Activated effector memory CD4-positive, alpha-beta T cell treated with anti-CD3 and anti-CD28 coated beads, Interleukin-2, amount 50 U/mL, for 16 hours (primary cell): Measurements from ENCODE around the gene LNP1.
"Not testable (repeated sequence)": the region's sequence is repeated elsewhere in the genome, so short reads cannot be mapped to it uniquely, and the experiment has no call there.

Experiments
- DNase-seq: peaks from one replicate; pipeline ENCODE4 v3.0.0-alpha.2; 2020

LNP1 gene, protein sequence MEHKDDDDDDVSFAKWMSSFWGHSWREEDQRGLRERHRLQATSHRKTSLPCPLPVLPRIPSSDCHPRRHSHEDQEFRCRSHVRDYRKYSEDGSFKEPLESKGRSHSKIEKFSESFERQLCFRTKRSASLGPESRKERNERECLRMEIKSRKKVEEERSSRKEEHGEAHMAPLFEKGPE

DNA sequence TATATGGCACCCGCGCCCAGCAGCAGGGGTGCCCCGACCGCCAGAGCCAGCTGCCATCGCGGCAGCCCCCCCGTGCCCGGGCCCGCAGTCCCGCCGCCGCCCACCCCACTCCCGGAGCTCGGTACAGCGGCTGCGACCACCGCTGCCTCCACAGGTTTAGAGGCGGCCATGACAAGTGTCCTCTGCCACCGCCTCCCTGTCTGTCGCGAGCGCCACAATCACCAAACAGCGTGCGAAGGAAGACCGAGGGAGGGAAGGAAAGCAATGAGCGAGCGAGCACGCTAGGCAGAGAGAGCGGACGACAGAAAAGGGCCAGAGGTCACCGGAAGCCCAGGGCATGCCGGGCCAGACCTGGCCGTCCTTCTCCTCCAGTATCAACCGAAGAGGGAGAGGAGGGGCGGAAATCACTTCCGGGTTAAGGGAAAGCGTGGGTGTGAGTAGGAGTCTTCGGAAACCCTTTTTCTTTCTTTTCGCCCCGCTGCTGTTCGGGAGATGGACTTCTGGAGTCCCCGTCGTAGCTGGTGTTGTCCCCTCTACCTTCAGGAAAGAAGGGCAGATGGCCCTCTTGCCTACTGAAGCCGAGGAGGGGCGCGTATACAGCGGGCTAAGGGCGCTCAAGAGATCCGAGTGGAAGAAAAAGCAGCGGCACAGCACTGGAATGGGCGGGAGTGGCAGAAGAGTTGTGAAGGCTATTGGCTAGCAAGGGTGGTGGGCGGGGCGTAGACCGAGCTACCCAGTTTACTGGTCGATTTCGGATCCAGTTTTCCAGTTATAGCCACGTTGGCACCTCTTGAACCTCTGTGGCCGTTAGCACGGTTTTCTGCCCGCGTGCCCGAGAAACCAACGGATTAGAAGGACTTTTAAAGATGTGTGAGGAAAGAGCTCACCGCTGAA, at the start of gene LNP1, which contains the start of gene TOMM70:
TSS of gene LNP1 (plus strand) at position 760 of the 894 bp plus-strand sequence. CDS start 28,191 bp downstream, outside the sequence.
TSS of gene TOMM70 (minus strand) at position 310 of the 894 bp plus-strand sequence. CDS start at position 170, 140 bp downstream.
- DNase-seq = peak; percentile 97

DNA sequence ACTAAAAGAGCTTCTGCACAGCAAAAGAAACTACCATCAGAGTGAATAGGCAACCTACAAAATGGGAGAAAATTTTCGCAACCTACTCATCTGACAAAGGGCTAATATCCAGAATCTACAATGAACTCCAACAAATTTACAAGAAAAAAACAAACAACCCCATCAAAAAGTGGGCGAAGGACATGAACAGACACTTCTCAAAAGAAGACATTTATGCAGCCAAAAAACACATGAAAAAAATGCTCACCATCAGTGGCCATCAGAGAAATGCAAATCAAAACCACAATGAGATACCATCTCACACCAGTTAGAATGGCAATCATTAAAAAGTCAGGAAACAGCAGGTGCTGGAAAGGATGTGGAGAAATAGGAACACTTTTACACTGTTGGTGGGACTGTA, 49.6 kb upstream of the LNP1 start:
- not testable (repeated sequence) for DNase-seq

DNA sequence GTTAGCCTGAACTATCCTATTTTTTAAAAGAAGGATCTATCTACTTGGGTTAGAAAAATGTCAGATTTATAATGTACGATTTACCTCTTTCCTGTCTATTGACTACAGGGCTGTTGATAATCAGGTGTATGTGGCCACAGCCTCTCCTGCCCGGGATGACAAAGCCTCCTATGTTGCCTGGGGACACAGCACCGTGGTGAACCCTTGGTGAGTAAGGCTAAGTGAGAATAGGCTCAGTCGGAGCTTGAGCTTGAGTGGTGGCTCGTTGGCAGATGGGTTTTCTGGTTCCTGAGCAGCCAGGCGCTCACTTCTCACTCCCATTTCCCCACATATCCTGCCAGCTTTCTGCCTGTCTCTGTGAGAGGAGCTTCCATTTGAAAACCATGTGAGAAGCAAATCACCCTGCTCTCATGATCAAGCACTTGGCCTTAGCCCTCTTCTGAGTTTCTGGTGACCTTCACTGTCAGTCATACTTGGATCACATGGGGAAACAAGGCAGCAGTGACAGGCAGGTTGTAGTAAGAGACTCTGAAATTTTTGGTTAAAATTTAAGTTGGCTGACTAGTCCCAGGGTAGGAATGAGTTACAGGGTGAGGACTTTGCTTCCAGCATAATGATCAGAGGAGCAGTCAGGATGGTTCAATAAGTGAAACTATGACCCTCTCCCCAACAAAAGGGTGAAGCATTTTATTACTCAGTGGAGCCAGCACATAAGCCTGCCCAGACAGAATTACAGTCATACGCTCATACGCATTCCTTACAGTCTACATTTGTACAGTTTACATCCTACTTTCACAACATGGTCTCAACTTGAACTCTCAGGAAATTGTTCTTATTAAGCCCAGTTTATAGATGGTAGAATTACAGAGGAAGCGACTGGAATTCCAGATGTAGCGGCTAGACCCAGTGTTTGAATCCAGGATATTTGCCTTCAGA, 48.8 kb upstream of the LNP1 start:
- DNase-seq = no peak

DNA sequence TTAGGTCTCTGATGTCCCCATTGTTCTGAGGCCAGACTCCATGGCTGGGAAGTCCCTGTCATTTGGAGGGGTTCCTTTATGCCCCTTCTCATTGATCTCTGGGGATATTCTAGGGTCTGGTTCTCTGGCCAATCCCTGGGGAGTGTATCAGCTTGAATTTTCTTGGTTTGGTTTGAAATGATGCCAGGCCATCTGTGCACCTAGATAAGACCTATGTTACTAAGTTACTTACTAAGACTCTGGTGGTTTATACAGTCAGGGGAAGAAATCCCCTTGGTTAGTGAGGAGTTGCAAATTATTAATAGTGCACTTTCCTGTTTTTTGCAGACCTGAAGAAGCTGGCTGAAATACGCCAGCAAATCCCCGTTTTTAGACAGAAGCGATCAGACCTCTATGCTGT, 46.5 kb upstream of the LNP1 start:
- DNase-seq = no peak

DNA sequence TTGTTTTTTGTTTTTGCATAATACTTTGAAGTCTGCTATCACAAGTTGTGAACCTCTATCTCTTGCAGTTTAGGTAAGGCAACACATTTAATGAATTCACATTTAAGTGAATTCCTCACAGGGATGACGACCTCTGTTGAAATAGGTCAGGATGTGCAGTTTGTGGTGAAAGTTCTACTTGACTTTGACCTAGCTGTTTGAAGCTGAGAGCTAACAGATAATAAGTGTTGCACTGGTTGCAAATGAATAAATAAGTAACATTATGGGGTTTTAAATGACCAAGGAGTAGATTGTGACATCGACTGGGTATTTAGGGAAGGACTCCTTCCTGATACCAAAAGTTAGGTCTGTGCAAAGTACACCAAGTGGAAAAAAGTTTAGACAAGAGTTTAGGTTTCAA, 42.9 kb upstream of the LNP1 start:
- DNase-seq = no peak

DNA sequence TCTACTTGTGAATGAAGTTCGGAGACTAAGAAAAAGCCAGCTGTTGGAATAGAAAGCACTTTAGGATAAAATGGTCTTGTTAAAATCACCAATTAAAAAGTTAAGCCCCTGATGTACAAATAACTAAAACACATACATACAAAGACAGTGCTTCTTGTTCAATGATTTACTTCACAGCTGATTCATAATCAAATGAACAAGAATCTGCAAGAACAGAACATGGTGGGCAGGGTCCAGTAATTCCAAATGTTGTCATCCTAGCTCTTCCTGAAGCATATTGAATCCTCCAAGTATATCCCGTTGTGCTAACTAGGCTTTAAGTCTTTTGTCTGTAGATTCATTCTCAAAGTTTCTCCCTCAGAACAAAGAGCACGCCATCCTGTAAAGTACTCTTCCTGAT, 42.3 kb upstream of the LNP1 start:
- no peak for DNase-seq

DNA sequence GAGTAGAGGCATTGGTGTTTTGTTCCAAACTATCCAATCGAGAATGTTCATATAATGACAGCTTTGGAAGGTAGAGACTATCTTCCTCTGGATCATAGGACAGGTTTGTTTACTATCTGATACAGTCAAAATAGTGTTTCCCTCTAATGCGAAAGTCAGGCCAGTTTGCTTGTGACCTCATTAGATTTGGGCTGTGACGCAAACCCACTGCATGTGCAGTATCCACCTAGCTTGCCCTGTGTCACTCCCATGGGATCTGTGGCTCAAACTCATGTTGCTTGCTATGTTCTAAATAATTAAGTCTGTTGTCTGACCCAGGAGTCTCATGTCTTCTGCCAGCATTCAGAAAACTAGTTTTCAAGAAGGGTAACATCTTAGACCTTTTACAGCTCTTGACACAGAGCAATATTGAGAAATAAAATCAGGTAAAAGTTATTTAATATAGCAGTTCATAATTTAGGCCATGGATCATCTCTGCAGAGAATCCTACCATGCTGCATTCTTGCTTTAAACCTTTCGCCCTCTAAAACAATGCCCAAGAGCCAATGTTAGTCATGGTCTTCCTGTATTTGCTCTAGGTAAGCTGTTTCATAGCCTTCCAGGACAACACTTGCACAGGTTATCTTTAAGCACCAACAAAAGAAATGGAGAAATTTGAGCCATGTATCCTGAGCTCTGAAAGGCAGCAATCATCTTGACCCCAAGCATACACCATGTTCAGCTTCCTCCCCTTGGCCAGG, 40.4 kb upstream of the LNP1 start:
- DNase-seq = no peak

DNA sequence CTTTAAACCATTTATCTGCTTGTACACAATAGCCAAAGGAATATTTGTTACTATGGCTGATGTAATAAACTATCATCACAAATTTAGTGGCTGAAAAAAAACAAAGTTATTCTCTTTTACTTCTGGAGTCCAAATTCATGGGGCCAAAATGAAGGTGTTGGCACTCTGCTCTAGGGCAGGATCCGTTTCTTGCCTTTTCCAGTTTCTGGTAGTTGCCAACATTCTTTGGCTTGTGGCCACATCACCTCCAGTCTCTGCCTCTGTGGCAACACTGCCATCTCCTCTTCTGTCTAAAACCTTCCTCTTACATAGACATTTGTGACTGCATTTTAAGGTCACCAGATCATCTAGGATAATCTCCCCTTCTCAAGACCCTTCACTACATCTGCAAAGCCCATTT, 39.4 kb upstream of the LNP1 start:
- DNase-seq = no peak

DNA sequence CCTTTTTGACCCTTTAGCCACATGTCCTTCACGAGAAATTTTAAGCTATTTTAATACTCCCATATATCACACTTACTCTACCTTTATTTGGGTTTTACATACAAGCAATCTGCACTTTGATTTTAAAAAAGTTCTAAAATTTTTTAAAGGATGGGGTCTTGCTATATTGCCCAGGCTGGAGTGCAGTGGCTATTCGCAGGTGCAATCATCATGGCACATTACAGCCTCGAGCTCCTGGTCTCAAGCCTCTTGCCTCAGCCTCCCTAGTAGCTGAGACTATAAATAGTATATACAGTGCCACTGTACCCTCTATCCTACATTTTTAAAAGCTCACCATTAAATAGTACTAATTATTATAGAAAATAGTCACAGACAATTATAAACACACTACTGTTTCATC, 36.9 kb upstream of the LNP1 start:
- DNase-seq = no peak

DNA sequence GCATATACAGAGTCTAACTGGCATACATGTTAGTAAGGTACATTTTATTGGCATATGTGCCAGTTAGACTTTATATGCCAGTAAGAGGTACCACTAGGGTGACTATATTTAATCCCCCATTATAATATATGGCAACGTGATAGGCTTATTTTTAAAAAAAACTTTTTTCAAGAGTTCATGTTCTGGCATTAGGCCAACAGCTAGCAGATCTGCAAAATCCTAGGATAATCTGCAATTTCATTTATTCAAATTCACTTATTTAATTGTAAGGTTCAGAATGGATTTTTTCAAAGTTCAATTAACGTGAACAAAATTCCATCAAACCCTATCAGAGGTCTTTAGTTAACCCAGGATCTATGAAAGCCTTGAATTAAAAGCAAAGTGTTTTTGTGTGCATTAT, 34.9 kb upstream of the LNP1 start:
- no peak for DNase-seq

DNA sequence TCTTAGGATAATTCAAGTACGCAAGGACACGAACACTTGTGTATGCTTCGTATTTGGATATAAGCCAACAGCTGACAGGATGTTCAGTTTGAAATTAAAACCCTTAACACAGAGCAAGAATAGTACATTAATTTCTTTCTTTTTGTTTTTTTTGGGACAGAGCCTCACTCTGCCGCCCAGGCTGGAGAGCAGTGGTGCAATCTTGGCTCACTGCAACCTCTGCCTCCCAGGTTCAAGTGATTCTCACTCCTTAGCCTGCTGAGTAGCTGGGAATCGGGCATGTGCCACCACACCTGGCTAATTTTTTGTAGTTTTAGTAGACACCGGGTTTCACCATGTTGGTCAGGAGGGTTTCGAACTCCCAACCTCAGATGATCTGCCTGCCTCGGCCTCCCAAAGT, 32.9 kb upstream of the LNP1 start:
- no peak for DNase-seq

DNA sequence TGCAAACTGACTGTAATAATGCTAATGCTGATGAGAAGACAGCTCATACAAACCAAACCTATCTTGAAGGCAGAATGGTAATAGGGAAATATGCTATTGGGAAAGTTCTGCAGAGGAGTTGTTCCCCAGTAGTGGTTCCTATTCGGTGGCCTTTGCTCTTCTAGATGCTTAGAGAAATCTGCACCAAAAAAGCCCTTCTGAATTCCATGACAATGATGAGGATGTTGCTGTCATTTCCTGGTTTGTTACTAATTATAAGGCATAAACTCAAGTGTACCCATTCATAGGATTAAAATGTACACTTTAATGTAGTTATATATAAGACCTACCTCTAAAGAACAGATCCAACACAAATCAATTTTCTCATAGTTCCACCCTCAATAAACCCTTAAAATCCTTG, 30.6 kb upstream of the LNP1 start:
- no peak for DNase-seq

DNA sequence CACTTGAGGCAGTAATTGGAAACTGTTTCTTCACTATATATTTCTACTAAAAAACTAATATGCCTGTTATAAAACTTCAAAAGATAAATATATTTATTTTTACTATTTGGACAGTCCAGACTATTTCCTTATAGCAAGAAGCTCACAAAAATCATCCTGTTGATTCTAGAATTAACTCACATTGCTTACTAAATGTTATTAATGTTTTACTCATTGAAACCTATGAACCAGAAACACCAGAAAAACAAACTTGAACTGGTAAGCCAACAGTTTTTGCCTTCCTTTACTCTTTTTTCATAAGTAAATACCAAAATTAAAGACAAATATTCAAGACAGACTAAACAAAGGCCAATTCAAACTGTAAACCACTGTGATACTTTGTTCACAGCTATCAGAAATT, 26.8 kb upstream of the LNP1 start:
- no peak for DNase-seq

DNA sequence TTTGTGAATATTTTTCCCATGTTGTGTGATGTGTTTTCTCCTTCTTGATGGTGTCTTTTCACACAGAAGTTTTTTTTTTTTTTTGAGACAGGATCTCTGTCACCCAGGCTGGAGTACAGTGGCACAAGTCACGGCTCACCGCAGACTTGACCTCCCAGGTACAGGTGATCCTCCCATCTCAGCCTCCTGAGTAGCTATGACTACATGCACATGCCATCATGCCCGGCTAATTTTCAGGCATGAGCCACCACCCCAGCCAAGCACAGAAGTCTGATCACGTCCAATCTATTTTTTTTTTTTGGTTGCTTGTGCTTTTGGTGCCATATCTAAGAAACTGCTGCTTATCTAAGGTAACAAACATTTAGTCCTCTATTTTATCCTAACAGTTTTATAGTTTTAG, 25.0 kb upstream of the LNP1 start:
- no peak for DNase-seq

DNA sequence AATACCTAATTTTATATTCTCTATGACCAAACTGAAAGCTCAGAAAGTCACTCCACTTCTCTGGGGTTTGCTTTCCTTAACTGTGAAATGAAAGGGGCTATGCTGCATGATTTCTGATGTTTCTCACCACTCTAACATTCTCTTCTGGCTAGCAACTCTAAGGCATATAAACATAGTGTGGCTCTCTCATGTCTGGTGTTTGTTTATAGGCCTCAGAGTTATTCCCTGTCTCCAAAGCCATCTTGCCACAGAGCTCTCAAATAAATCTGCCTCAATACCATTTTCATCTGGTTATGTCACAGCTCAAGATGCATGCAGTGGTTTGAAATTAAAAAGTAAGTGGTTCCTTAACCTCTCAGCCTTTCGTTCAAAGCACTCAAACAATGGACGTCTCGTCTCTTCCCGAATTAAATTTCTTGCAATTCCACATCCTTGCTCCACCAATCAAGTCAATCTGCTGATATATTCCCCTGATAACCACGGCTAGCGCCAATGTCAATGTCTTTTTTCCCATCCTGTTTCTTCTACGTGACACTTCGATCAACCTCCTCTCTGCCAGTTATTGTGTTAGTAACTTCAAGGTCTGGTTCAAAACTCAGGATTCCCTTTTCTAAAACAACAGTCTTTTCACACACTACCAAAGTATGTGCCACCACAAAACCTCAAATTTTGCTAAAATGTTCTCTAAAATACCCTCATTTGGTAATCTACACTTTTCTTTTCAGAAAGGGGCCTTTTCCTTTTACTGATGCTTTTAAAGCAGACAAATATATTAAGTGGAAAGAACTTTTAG, 16.4 kb upstream of the LNP1 start:
- no peak for DNase-seq

DNA sequence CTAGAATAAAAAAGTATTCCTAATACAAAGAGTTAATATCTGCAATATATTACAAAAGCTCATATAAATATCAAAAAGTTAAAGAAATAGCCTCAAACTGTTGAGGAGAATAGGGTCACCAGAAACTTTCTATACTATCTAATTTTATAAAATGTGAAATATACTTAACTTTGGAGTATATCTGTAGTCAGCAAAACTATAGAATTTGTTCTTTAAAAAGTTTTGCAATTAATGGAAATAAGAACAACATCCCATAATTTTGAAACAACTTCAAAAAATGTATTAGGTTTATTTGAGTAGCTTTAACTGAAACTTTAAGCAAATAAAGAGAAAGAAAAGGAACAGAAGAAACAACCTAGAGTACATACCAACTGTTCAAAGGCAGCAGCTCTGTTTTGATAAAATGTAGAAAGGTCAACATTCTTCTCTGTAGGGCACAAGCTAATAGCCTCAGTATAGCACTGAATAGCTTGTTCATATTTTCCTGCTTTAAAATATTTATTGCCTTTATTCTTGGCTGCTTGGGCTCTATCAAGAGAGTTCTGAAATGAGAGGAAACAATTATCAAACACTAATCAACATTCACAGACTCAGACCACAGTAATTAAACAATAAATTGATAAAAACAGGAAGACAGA, 14.8 kb upstream of the LNP1 start:
- no peak for DNase-seq

DNA sequence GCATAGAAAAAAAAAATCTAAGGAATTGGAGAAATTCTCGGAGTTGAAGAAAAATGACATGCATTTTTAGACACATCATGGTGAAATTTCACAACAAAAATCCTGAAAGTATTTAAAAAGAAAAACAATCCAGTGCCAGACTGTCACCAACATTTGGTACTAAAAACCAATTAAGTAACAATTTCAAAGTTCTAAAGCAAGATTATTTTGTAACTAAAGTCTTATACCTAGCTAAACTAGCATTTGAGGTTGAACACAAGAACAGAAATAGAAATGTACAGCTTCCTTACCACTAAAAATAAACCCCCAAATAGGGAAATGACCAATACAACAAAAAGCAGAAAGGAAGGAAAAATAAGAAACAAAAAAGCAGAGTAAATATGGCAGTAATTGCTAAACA, 12.3 kb upstream of the LNP1 start:
- no peak for DNase-seq

DNA sequence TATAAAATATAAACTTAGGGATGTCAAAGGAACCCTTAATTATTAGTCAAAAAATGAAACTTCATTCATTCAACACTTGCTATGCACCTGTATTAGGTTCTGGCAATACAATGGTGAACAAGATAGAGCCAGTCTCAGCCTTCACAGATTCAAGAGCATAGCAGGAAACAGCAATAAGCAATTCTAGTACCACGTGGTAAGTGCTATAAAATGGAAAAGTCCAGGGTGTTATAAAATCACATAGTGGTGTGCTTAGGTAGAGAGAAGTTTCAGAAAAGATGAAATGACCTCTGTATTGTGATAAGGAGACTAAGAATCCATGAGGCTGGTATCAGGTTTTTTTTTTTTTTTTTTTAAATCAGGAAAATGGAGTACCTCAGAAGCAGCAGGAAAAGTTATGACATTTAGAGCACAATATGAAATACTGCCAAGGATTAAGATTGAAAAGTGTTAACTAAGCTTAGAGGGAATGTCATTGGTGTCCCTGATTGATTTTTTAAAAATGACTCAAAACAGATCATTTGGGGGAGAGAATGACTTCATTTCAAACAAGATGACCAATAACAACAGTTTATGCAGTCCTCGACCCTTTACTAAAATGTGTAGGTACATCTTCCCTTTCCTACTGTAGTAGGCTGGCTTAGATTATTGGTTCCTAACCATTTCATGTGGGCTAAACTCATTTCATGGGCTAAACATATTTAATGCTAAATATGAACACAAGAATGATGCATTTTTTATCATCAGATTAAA, 5.5 kb upstream of the LNP1 start:
- no peak for DNase-seq

DNA sequence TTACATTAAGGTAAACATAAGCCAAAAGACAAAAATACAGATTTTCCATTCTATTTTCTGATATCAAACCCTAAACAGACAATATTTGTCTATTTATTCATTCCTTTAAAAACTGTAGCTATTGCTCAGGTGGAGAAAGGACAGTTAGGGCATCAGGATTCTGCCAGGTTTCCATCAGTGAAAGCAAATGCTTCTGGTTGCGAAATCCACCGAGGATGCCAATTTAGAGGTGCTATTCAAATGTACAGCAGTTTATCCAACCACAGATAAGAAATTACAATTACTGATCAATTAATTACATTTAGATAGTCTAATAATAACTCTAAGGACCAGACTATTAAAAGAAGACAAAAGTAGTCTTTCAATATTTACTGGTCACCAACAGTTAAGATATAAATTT, 4.4 kb upstream of the LNP1 start:
- DNase-seq = no peak

DNA sequence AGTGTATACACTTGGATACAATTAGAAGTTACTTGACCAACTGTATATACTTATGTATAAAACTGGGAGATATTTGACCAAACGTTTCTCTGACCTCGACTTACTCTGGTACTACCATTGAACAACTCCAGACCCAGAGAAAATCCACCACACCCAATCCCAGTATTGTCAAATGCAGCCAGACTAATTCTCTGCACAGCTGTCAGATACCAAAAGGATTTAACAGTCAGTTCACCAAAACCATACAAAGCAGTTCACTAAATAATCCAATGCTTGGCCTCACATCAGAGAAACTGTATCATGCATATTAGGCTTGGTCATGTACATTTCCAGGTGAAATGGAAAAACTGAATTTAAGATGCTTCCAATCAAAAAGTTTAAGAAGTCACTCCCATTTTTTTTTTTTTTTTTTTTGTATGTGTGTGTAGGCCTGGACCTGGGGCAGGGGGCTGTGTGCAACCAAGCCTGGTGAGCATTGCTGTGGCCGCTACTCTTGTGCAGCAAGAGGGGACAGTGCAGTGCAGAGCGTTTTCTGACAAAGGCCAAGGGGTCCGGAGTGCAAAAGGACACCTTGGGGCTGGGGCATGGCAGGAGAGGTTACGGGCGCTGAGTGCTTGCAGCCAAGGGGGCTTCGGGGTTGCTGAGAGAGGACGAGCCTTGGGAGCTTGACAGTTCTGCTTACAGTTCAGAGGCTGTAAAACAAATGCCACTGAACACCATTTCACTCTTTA, 1.8 kb upstream of the LNP1 start:
- no peak for DNase-seq
